ENCODE measurements around the gene TRAM2. TPM values are rescaled to one million over a fixed set of nuclear protein-coding genes. Genes with fewer than 3 reads are reported as not detected.
A peak's percentile ranks its signal among the peaks of the same experiment; 100 is the strongest.

Gene TRAM2
- total and polyA plus RNA-seq, 12 donors, result 2.2 to 17.9 (median 10.3) TPM

DNA sequence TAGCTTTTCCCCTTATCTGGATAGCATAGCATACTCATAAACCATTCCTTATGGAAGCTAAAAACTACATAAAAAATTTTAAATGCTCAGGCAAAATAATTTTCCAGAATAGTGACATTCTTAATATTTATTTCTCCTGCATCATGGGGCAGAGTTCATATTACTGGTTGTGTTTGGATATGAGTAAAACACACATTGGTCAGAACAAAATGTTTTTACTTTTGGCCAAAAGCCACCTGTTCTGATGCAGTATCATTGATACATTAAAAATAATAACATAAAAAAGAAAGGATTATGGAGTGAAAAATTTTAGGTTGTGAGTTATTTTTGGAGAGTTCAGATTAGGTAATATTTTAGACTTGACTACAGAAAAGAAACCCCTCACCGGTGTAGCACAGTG lies 33.6 kb downstream of the TRAM2 start:
- 66 to 75% (median 68%) methylated on average over 1 of the region's 1 CpG for WGBS, 4 donors
- no peak for DNase-seq
- no peak overlapping the region for H3K4me3 ChIP-seq
- no peaks in the 10 kb centered on the region for H3K9me3 ChIP-seq (replicated peaks in 1 of 3)
- intact Hi-C loops (cut with DNase I), result no loop called here
- peak overlapping the region in 3 of 5 donors; percentile 4 to 87 (median 49) for H3K27ac ChIP-seq
- TF ChIP-seq POLR2A (IDR thresholded peaks at IDR 0.05), result no peak
- no peak for TF ChIP-seq CTCF (IDR thresholded peaks at IDR 0.05)
- H3K27me3 ChIP-seq, result no peaks in the 10 kb centered on the region
- H3K4me1 ChIP-seq (replicated peaks in 1 of 2), result peaks cover 24 to 40% of the 10 kb centered on the region in 2 donors
- no peaks in the 10 kb centered on the region for H3K36me3 ChIP-seq (replicated peaks in 1 of 2)

- Histone ChIP-seq H3K4me3 (no peak overlapping the region), H3K4me1 (replicated peaks in 1 of 2) (peaks cover 24 to 28% of the 10 kb centered on the region in 2 donors), H3K27me3 (no peaks in the 10 kb centered on the region), H3K36me3 (replicated peaks in 1 of 2) (no peaks in the 10 kb centered on the region), H3K27ac (no peak overlapping the region), H3K9me3 (replicated peaks in 1 of 3) (no peaks in the 10 kb centered on the region)
- TF ChIP-seq CTCF (IDR thresholded peaks at IDR 0.05) (no peak), POLR2A (IDR thresholded peaks at IDR 0.05) (no peak)
- WGBS, 4 donors, result 53 to 65% (median 58%) methylated on average over 6 of the region's 6 CpGs
- DNase-seq, result no peak
- intact Hi-C loops (cut with DNase I), result no loop called here
These were observed 35.7 kb downstream of the TRAM2 start for GRCh38 chr6:52541135-52541534.

GRCh38 chr6:52540286-52540902 lies 36.5 kb downstream of the TRAM2 start:
- intact Hi-C loops (cut with DNase I), result no loop called here
- Histone ChIP-seq H3K36me3 (replicated peaks in 1 of 2) (peaks cover 0 to 1% of the 10 kb centered on the region in 2 donors), H3K4me1 (replicated peaks in 1 of 2) (peaks cover 18 to 24% of the 10 kb centered on the region in 2 donors), H3K27ac (peak overlapping the region in 1 of 5 donors; percentile 27), H3K4me3 (no peak overlapping the region), H3K9me3 (replicated peaks in 1 of 3) (no peaks in the 10 kb centered on the region), H3K27me3 (no peaks in the 10 kb centered on the region)
- no peak for TF ChIP-seq CTCF (IDR thresholded peaks at IDR 0.05)
- TF ChIP-seq POLR2A (IDR thresholded peaks at IDR 0.05), result no peak
- WGBS, 4 donors, result 70 to 86% (median 76%) methylated on average over 3 of the region's 3 CpGs
- no peak for DNase-seq

DNA sequence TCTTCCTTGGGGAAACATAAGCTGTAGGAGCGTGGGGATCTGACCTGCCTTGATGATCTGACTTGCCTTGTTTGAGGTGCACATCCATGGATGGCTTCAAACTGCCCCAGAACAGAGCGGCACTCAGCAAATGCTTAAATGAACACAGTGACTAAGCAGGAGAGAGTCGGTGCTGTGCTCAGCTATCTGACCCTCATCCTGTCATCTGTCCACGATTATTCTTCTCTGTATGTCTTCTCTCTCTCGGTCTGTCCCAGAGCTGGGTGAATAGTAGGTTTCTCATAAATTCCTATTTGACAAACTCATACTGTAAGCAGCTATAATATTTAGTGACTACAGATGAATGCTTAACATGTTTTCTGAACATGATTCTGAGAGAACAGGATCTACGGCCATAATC lies 37.3 kb downstream of the TRAM2 start:
- H3K9me3 ChIP-seq (replicated peaks in 1 of 3), result no peaks in the 10 kb centered on the region
- intact Hi-C loops (cut with DNase I), result no loop called here
- H3K4me1 ChIP-seq (replicated peaks in 1 of 2), result peaks cover 11 to 18% of the 10 kb centered on the region in 2 donors
- H3K36me3 ChIP-seq (replicated peaks in 1 of 2), result peaks cover 0 to 9% of the 10 kb centered on the region in 2 donors
- no peak overlapping the region for H3K4me3 ChIP-seq
- H3K27ac ChIP-seq, result peak overlapping the region in 1 of 5 donors; percentile 27
- no peaks in the 10 kb centered on the region for H3K27me3 ChIP-seq
- no peak for TF ChIP-seq CTCF (IDR thresholded peaks at IDR 0.05)
- no peak for TF ChIP-seq POLR2A (IDR thresholded peaks at IDR 0.05)
- no peak for DNase-seq
- WGBS, 4 donors, result 65 to 83% (median 75%) methylated on average over 6 of the region's 6 CpGs

All from adrenal gland (tissue), 12 donors.